Measurements from ENCODE around the gene ARID3C.
"Not testable (repeated sequence)": the region's sequence is repeated elsewhere in the genome, so short reads cannot be mapped to it uniquely, and the experiment has no call there.

ARID3C gene

DNA sequence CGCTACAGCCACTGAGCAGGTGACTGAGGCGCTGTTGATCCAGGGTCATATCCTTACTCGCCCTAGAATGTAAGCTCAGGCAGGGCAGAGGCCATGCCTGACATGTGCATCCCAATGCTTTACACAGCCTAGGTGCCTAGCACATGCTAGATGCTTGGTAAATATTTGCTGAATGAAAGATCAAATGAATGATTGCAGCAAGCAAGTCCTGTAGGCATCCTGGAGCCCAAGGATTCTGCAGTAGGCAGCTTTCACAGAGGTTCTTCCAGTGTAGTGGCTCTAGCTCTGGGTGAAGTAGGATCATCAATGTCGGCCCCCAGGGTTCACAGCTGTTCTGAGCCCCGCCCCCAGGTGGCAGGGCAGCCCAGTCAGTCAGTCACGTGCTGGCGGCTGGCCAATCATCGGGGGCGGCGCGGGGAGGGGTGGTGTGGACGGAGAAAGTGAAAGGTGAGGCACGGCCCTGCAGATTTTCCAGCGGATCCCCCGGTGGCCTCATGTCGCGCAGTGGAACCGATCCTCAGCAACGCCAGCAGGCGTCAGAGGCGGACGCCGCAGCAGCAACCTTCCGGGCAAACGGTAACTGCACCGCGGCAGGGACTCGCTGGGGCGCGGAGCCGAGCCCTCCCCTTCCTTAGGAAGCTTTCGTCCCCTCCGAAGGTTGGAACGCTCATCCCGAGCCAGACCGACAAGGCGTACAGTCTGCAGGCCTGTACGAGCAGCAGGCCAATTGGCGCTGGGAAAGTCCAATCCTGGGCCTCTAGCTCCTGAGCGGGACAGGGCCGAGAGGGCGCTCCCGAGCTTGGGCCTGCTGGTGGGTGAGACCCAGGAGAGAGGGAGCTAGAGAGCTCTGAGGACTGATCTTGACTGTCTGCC is 17.6 kb upstream of the ARID3C start, which contains the start of gene GALT:
GALT (plus strand) TSS at position 465 of the 873 bp plus-strand sequence; CDS start at position 495, 30 bp downstream.
- peak; percentile 61 for TF ChIP-seq CTCF (IDR thresholded peaks at IDR 0.05; ENCODE audit: low read depth, low read length, missing control alignments)
- DNase-seq (ENCODE audit: low read depth) = peak; percentile 72

DNA sequence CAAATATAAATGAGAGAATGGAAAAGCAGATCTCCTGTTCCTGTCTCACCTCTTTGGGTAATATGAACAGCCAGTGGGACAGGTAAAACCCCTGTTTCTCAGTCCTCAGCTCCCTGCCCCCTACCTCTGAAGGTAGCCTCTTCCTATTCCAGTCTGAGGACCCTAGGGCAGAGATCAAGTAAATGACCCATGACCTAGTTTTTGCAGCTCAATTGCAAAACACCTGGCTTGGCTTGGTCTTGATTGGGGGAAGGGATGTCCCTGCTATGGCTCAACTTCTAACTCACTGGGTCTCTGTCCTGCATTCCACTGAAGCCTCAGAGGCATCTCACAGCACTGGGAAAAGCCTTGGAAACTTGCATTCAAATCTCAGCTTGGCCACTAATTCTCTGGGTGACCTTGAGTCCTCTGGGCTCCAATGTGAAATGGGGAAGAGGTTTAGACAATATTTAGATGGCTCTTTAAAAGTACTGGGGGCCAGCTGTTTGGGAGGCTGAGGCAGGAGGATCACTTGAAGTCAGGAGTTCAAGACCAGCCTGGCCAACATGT is 16.0 kb upstream of the ARID3C start:
- no peak for DNase-seq (ENCODE audit: low read depth)
- no peak overlapping the region for H3K4me3 ChIP-seq (ENCODE audit: low read depth, low read length)
- no peak for TF ChIP-seq CTCF (IDR thresholded peaks at IDR 0.05; ENCODE audit: low read depth, low read length, missing control alignments)

More for the DNA sequence above, 17.6 kb upstream of the ARID3C start, which contains the start of gene GALT:
- peak within 1 kb of the TSS; percentile 81 for H3K4me3 ChIP-seq (ENCODE audit: low read depth, low read length)

GRCh38 chr9:34642679-34643078 is 13.8 kb upstream of the ARID3C start:
- H3K4me3 ChIP-seq (ENCODE audit: low read depth, low read length) = no peak overlapping the region
- DNase-seq (ENCODE audit: low read depth) = no peak
- TF ChIP-seq CTCF (IDR thresholded peaks at IDR 0.05; ENCODE audit: low read depth, low read length, missing control alignments) = no peak

- H3K4me3 ChIP-seq (ENCODE audit: low read depth, low read length); DNase-seq (ENCODE audit: low read depth): not testable (repeated sequence)
Measured at GRCh38 chr9:34639322-34639721, 10.5 kb upstream of the ARID3C start.

GRCh38 chr9:34638138-34638445 is 9.2 kb upstream of the ARID3C start:
- no peak for DNase-seq (ENCODE audit: low read depth)
- TF ChIP-seq CTCF (IDR thresholded peaks at IDR 0.05; ENCODE audit: low read depth, low read length, missing control alignments) = no peak
- peak overlapping the region; percentile 95 for H3K4me3 ChIP-seq (ENCODE audit: low read depth, low read length)

GRCh38 chr9:34637356-34638137 is 8.7 kb upstream of the ARID3C start, which contains the start of gene SIGMAR1:
Gene SIGMAR1, minus strand, starts transcription at chr9:34637787. Its CDS starts 90 bp downstream, at chr9:34637697.
- DNase-seq (ENCODE audit: low read depth) = peak; percentile 73
- peak within 1 kb of the TSS; percentile 95 for H3K4me3 ChIP-seq (ENCODE audit: low read depth, low read length)
- no peak for TF ChIP-seq CTCF (IDR thresholded peaks at IDR 0.05; ENCODE audit: low read depth, low read length, missing control alignments)

- DNase-seq (ENCODE audit: low read depth) = no peak
- no peak for TF ChIP-seq CTCF (IDR thresholded peaks at IDR 0.05; ENCODE audit: low read depth, low read length, missing control alignments)
- peak overlapping the region; percentile 95 for H3K4me3 ChIP-seq (ENCODE audit: low read depth, low read length)
Measured at GRCh38 chr9:34636791-34637355, 8.0 kb upstream of the ARID3C start.
